OCI-LY3 (cell line): ENCODE data around the gene VAV3.

Source experiments
- H2AFZ ChIP-seq: fragments of 200-600, 300-600 bp; shearing (Covaris generic); 2 replicates; pipeline ENCODE4 v1.6.0; 2014; ENCODE audit warnings: antibody characterized with exemption, low read depth, low read length
- H3K27ac ChIP-seq: fragments of 200-600, 300-600 bp; sonication (generic); 2 replicates; pipeline ENCODE4 v1.5.1; 2014; ENCODE audit warnings: mild to moderate bottlenecking, low read length, moderate library complexity, mixed read lengths
- H3K27me3 ChIP-seq: fragments of 200-600, 300-600 bp; sonication (generic); 2 replicates; pipeline ENCODE4 v1.6.1; 2014; ENCODE audit warnings: low read depth, low read length, mixed read lengths
- H3K36me3 ChIP-seq: fragments of 200-600, 300-600 bp; sonication (generic); replicated peaks from 2 replicates; pipeline ENCODE3; 2014; ENCODE audit warnings: low read depth, low read length, mixed read lengths
- H3K4me1 ChIP-seq: fragments of 300-600, 200-600 bp; sonication (generic); 2 replicates; pipeline ENCODE4 v1.6.1; 2014; ENCODE audit warnings: low read length, mixed read lengths
- H3K4me2 ChIP-seq: fragments of 200-600, 300-600 bp; sonication (generic); 2 replicates; pipeline ENCODE4 v1.6.1; 2014; ENCODE audit warnings: low read length, mixed read lengths
- H3K4me3 ChIP-seq: fragments of 300-600, 200-600 bp; sonication (generic); 2 replicates; pipeline ENCODE4 v1.5.1; 2014; ENCODE audit warnings: antibody characterized with exemption, mild to moderate bottlenecking, low read length, moderate library complexity
- H3K79me2 ChIP-seq: fragments of 300-600, 200-600 bp; shearing (Covaris generic); 2 replicates; pipeline ENCODE4 v1.6.1; 2014; ENCODE audit warnings: mild to moderate bottlenecking, low read length, mixed read lengths
- H3K9ac ChIP-seq: fragments of 300-600, 200-600 bp; shearing (Covaris generic); 2 replicates; pipeline ENCODE4 v1.6.0; 2014; ENCODE audit warnings: mild to moderate bottlenecking, low read length, moderate library complexity
- H3K9me3 ChIP-seq: fragments of 200-600, 300-600 bp; shearing (Covaris generic); 2 replicates; pipeline ENCODE4 v1.6.1; 2014; ENCODE audit warnings: low read length, mixed read lengths; ENCODE audit not compliant: insufficient read depth
- H4K20me1 ChIP-seq: fragments of 200-600, 300-600 bp; sonication (generic); 2 replicates; pipeline ENCODE4 v1.6.1; 2016; ENCODE audit warnings: low read length, mixed read lengths; ENCODE audit not compliant: insufficient read depth
- CTCF ChIP-seq: fragments of 200-600, 300-600 bp; sonication (generic); IDR thresholded peaks from 2 replicates; pipeline ENCODE4 v1.5.1; 2014; ENCODE audit warnings: antibody characterized with exemption, low read length, low read depth
- EZH2phosphoT487 ChIP-seq: fragments of 200-600 bp; shearing (Covaris generic); IDR thresholded peaks from 2 replicates; pipeline ENCODE4 v1.6.1; 2018; ENCODE audit warnings: antibody characterized with exemption, mixed run types, low read depth

Gene VAV3

DNA sequence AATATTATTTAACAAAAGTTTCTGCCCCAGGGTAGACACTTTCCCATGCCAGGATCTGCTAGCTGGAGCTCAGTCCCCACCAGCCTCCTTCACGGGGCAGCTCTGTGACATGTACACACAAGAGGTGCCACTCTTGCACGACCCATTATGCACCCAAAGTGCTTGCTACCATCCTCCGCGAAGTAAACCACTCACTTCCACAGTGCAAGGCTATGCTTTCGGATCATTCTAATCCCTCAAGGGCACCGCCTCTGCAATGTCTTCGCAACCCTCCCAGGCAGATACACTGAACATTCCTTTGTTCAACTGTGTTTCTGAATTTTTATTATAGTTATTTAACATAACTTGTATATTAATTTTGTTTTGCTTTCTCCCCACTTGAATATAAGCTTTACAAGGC lies 303.8 kb downstream of the VAV3 start:
- H2AFZ ChIP-seq, result no peak overlapping the region
- H3K79me2 ChIP-seq, result no peaks in the 10 kb centered on the region
- TF ChIP-seq CTCF (no peak), EZH2phosphoT487 (no peak)
- no peaks in the 10 kb centered on the region for H3K27me3 ChIP-seq
- H3K27ac ChIP-seq, result no peak overlapping the region
- H3K4me2 ChIP-seq, result no peak overlapping the region
- H3K4me1 ChIP-seq, result no peaks in the 10 kb centered on the region
- no peak overlapping the region for H3K9ac ChIP-seq
- H3K9me3 ChIP-seq, result no peaks in the 10 kb centered on the region
- no peak overlapping the region for H3K4me3 ChIP-seq
- H3K36me3 ChIP-seq, result no peaks in the 10 kb centered on the region
- H4K20me1 ChIP-seq, result no peaks in the 10 kb centered on the region

- Histone ChIP-seq H3K27ac (no peak overlapping the region), H3K4me1 (no peaks in the 10 kb centered on the region), H3K9me3 (no peaks in the 10 kb centered on the region)
Measured at GRCh38 chr1:107659961-107660360, 305.0 kb downstream of the VAV3 start.

DNA sequence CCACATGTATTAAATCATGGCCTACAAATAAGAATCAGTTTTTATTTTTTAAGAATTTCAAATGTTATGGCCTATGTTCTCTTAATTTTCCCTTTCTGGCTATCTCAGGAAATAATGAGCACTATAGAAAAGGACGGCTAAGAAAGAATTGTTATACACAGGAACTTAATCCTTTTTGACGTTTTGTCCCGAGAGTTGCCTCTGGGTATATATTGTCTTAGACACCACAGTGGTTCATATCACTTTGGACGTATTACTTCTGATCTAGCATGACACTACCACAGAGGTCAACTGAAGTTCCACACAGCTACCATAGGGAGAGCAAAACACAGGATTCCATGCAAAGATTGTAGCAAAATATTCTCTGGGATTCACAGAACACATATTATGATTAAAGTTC lies 307.6 kb downstream of the VAV3 start:
- no peaks in the 10 kb centered on the region for H3K36me3 ChIP-seq
- no peaks in the 10 kb centered on the region for H3K9me3 ChIP-seq
- H2AFZ ChIP-seq, result no peak overlapping the region
- H3K4me2 ChIP-seq, result no peak overlapping the region
- no peaks in the 10 kb centered on the region for H3K27me3 ChIP-seq
- H3K9ac ChIP-seq, result no peak overlapping the region
- TF ChIP-seq EZH2phosphoT487, result no peak
- TF ChIP-seq CTCF, result no peak
- no peaks in the 10 kb centered on the region for H3K4me1 ChIP-seq
- H3K4me3 ChIP-seq, result no peak overlapping the region
- H3K79me2 ChIP-seq, result no peaks in the 10 kb centered on the region
- no peak overlapping the region for H3K27ac ChIP-seq
- H4K20me1 ChIP-seq, result no peaks in the 10 kb centered on the region

More at GRCh38 chr1:107659961-107660360, 305.0 kb downstream of the VAV3 start:
- Histone ChIP-seq H3K4me2 (no peak overlapping the region), H3K27me3 (no peaks in the 10 kb centered on the region), H4K20me1 (no peaks in the 10 kb centered on the region), H3K4me3 (no peak overlapping the region), H2AFZ (no peak overlapping the region), H3K79me2 (no peaks in the 10 kb centered on the region), H3K9ac (no peak overlapping the region), H3K36me3 (no peaks in the 10 kb centered on the region)
- TF ChIP-seq CTCF, result no peak
- TF ChIP-seq EZH2phosphoT487, result no peak

- TF ChIP-seq EZH2phosphoT487 (no peak), CTCF (no peak)
- H3K4me1 ChIP-seq, result no peaks in the 10 kb centered on the region
- no peak overlapping the region for H2AFZ ChIP-seq
- no peaks in the 10 kb centered on the region for H3K27me3 ChIP-seq
- no peaks in the 10 kb centered on the region for H3K9me3 ChIP-seq
- no peak overlapping the region for H3K4me2 ChIP-seq
- no peak overlapping the region for H3K9ac ChIP-seq
- H4K20me1 ChIP-seq, result no peaks in the 10 kb centered on the region
- no peaks in the 10 kb centered on the region for H3K79me2 ChIP-seq
- no peak overlapping the region for H3K4me3 ChIP-seq
- H3K36me3 ChIP-seq, result no peaks in the 10 kb centered on the region
- no peak overlapping the region for H3K27ac ChIP-seq
Measured at GRCh38 chr1:107653765-107654164, 311.2 kb downstream of the VAV3 start.
